Measurements from ENCODE around the gene SMYD4. TPM values are rescaled to one million over a fixed set of nuclear protein-coding genes. Genes with fewer than 3 reads are reported as not detected.
"Not testable (repeated sequence)": the region's sequence is repeated elsewhere in the genome, so short reads cannot be mapped to it uniquely, and the experiment has no call there.

The SMYD4 gene
- total RNA-seq, 1 donor from 2014 or later = 8.8 TPM

DNA sequence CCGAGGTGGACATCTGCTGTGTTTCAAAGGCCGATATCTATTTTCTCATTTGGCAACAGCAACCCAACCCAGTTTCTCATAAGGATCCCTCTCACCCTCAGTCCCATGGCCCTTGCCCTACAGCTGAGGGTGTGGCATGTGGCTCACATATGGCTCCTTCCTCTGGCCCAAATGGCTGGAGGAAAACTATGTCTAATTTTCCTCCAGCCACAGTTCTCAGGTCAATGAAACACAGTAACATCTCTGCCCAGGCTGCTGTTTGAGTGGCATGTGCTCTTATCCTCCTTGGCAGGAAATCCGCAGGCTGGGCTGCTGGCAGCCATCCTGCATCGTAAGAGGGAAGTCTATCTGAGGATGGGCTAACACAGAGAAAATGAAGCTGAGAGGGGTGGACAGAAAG is 43.8 kb downstream of the SMYD4 start:
- no peak for DNase-seq (ENCODE audit: low read depth)

DNA sequence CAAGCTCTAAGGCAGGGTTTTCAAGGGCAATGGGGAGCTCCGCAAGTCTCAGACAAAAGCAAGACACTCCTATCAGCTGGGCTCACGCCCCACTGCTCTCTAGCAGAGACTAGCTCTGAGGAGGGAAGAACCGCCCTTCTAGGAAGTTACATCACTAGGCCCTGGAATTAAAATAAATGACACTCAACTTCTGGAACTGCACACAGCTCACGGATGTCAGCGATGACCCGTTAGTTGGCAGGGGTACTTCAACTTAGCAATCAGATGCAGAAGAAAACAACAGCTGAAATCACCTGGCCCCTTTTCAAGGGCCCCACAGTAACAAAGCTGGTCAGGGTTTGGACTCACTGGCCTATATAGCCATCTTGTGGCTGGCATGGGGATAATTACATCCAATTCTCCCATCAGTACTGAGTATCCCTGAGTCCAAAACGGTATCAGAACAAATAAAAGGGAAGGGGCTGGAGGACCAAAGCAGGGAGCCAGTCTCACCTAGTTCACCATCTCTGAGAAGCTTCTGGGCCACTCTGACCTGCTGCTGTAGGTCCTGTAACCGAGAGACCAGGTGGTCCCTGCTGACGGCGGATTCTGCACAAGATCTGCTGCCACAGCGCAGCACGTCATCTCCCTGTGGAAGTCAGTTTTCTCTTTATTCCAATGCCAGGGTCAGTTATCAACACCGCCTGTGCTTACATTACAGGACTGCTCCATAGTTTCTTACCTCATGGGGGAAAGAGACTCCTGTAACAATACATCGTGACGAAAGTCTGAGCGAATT is 45.7 kb downstream of the SMYD4 start:
- peak; percentile 98 for DNase-seq (ENCODE audit: low read depth)

DNA sequence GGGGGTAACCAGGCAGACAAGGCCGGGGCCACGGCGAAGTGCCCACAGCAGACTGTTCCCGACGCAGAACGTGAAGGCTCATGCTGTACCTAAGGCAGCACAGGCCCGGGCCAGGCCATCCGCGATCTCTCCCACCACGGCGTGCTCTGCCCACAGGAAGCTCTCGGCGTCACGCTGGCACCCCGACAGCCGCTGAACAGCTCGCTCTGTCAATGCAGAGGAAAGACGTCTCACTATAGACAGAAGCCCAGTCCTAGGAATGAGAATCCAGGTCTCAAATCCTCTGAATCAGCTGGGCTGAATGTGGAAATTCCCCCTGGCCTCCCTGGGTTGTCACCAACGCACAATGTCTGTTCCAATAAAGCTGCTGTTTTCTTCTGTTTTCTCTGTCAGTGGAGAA is 46.4 kb downstream of the SMYD4 start:
- DNase-seq (ENCODE audit: low read depth) = peak; percentile 54

DNA sequence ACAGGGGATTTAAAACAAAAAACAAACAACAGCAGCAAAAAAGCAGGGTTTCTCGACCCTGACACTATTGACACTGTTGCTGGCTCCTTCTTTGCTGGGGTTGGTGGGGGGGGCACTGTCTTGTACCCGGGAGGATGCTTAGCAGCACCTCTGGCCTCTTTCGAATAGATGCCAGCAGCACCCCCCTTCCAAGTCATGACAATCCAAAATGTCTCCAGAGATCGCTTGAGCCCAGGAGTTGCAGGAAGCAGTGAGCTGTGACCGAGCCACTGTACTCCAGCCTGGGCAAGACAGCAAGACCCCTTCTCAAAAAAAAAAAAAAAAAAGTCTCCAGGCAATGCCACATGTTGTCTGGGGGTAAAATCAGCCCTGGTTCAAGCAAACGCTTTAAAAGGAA is 47.5 kb downstream of the SMYD4 start:
- no peak for DNase-seq (ENCODE audit: low read depth)

GRCh38 chr17:1779571-1780131 is 50.1 kb downstream of the SMYD4 start:
- peak; percentile 95 for DNase-seq (ENCODE audit: low read depth)

- DNase-seq (ENCODE audit: low read depth) = no peak
These were observed 52.8 kb downstream of the SMYD4 start for GRCh38 chr17:1776857-1777256.

GRCh38 chr17:1776328-1776727 is 53.4 kb downstream of the SMYD4 start:
- no peak for DNase-seq (ENCODE audit: low read depth)

GRCh38 chr17:1774390-1775176 is 55.1 kb downstream of the SMYD4 start:
- DNase-seq (ENCODE audit: low read depth) = no peak

GRCh38 chr17:1773696-1774181 is 56.0 kb downstream of the SMYD4 start:
- no peak for DNase-seq (ENCODE audit: low read depth)

DNA sequence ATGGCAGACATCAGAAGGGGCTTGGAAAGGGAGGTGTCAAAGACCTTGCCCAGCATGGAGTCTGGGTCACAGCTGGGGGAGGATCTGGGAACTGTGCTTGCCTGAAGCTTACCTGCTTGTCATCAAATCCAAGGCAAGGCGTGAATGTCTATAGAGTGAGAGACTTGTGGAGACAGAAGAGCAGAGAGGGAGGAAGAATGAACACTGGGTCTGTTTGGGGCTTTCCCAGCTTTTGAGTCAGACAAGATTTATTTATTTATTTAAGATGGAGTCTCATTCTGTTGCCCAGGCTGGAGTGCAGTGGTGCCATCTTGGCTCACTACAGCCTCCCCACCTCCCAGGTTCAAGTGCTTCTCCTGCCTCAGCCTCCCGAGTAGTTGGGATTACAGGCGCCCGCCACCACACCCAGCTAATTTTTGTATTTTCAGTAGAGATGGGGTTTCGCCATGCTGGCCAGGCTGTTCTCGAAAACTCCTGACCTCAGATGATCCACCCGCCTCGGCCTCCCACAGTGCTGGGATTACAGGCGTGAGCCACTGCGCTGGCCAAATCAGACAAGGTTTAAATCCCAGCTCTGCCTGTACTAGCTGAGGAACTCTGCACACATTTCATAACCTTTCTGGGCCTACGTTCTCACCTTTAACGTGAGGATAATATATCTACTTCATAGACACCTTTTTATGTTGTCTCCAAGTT is 56.6 kb downstream of the SMYD4 start:
- not testable (repeated sequence) for DNase-seq (ENCODE audit: low read depth)

DNA sequence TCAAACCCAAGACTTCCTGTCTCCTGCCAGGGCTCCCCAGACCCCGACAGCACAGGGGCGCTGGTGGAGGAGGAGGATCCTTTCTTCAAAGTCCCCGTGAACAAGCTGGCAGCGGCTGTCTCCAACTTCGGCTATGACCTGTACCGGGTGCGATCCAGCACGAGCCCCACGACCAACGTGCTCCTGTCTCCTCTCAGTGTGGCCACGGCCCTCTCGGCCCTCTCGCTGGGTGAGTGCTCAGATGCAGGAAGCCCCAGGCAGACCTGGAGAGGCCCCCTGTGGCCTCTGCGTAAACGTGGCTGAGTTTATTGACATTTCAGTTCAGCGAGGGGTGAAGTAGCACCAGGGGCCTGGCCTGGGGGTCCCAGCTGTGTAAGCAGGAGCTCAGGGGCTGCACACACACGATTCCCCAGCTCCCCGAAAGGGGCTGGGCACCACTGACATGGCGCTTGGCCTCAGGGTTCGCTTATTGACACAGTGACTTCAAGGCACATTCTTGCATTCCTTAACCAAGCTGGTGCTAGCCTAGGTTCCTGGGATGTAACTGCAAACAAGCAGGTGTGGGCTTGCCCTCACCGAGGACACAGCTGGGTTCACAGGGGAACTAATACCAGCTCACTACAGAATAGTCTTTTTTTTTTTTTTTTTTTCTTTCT is 59.8 kb downstream of the SMYD4 start:
- no peak for DNase-seq (ENCODE audit: low read depth)

DNA sequence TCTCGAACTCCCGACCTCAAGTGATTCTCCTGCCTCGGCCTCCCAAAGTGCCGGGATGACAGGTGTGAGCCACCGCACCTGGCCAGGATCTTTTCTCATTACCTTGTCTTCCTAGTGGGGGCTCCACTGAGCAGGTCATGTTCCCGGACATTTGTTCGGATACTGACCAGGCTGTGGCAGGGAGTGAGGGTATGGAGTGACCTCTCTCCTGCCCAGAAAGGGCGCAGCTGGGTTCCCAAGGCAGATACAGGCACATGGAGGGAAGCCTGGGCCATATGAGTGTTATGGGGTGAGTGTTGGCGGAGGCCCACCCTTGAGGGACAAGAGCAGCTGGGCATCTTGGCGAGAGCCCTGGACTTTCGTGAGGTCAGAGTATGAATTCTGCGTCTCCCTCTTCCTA is 62.3 kb downstream of the SMYD4 start:
- peak; percentile 85 for DNase-seq (ENCODE audit: low read depth)

DNA sequence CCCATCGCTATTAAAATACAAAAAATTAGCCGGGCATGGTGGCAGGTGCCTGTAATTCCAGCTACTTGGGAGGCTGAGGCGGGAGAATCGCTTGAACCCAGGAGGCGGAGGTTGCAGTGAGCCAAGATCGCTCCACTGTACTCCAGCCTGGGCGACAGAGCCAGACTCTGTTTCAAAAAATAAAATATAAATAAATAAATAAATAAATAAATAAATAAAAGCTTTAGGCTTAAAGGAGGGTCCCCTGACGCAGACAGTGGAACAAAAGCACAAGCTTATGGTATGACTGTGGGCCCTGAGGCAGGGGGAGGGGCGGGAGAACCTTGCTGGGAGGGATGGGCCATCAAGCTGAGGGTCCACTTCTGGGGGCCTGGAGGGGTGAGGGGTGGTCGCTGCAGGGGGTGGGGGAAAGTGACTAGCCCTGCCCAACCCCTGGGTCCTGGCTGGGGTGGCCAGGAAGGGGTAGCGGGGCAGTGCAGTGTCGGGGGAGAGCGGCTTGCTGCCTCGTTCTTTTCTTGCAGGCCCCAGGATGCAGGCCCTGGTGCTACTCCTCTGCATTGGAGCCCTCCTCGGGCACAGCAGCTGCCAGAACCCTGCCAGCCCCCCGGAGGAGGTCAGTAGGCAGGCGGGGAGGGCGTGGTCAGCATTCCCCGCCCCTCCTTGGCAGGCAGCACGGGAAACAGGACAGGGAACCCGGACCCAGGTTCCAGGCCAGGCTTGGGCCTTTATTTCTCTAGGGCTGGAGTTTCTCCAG is 63.1 kb downstream of the SMYD4 start:
- DNase-seq (ENCODE audit: low read depth) = peak; percentile 80

DNA sequence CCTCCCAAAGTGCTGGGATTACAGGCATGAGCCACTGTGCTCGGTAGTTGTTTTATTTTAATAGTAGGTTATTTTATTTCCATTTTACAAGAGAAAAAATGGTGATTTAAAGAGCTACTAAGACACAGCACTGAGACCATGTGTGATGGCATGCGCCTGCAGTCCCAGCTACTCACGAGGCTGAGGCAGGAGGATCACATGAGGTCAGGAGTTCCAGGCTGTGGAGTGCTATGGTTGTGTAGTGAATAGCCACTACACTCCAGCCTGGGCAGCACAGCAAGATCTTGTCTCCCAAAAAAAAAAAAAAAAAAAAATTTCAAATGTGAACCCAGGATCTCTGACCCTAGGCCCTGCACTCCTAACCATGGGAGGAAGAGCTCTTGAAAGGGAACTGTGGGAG is 64.1 kb downstream of the SMYD4 start:
- no peak for DNase-seq (ENCODE audit: low read depth)

- not testable (repeated sequence) for DNase-seq (ENCODE audit: low read depth)
These were observed 65.0 kb downstream of the SMYD4 start for GRCh38 chr17:1764705-1765104.

DNA sequence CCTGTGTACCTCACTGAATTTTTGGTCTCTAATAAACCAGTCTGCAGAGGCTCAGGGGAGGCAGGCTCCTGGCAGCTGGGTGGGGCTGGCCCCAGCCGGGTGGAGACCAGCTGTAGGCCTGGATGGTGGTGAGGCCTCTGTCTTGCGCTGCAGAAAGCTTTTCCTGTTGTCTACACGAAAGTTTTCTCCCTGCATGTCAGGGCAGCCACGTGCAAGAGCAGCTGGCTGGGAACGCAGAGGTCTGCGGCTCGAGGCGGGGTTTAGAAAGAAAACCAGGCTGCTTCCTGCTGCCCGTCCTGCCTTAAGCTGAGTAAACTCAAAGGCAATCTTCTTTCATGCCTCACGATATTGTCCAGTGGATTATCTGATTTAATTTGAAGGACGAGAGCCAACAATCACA is 65.4 kb downstream of the SMYD4 start:
- peak; percentile 98 for DNase-seq (ENCODE audit: low read depth)

GRCh38 chr17:1762901-1763898 is 66.5 kb downstream of the SMYD4 start:
- peak; percentile 90 for DNase-seq (ENCODE audit: low read depth)

GRCh38 chr17:1762233-1762900 is 67.3 kb downstream of the SMYD4 start:
- peak; percentile 99 for DNase-seq (ENCODE audit: low read depth)

Data from myocyte (in vitro differentiated cells).